Mesothelial cell of epicardium (in vitro differentiated cells): ENCODE measurements around the gene ARHGAP6. TPM values are rescaled to one million over a fixed set of nuclear protein-coding genes. Genes with fewer than 3 reads are reported as not detected.

Experiments
- DNase-seq, 2 experiments: peaks; one replicate each; pipeline ENCODE4 v3.0.0; 2021; ENCODE audit warnings: low spot score in 2 of 2; ENCODE audit not compliant: unreplicated experiment in 2 of 2
- H3K27ac Mint-ChIP-seq: 2 replicates; pipeline ENCODE4 v1.8.0; 2021; ENCODE audit warnings: mixed read lengths
- H3K27me3 Mint-ChIP-seq: 2 replicates; pipeline ENCODE4 v1.8.0; 2021; ENCODE audit warnings: low read depth, mixed read lengths
- H3K36me3 Mint-ChIP-seq: 2 replicates; pipeline ENCODE4 v1.8.0; 2021; ENCODE audit warnings: mixed read lengths
- H3K4me1 Mint-ChIP-seq: 2 replicates; pipeline ENCODE4 v1.8.0; 2021; ENCODE audit warnings: mixed read lengths
- H3K4me3 Mint-ChIP-seq: 2 replicates; pipeline ENCODE4 v1.8.0; 2021; ENCODE audit warnings: mild to moderate bottlenecking, moderate library complexity, mixed read lengths
- H3K9me3 Mint-ChIP-seq: 2 replicates; pipeline ENCODE4 v1.8.0; 2021; ENCODE audit warnings: mixed read lengths
- total RNA-seq: library from RNA; stranded (reverse); gene quantifications from 3 replicates; pipeline ENCODE4 v1.2.1, GENCODE V29; 2021
- TF ChIP-seq, protein P1 (sequence below): fragments of 200-600 bp; sonication (generic); IDR thresholded peaks from one replicate; pipeline ENCODE4 v1.5.0; 2021; ENCODE audit warnings: antibody characterized with exemption; ENCODE audit not compliant: unreplicated experiment

ARHGAP6 gene
- total RNA-seq, 1 donor from 2014 or later = 5.3 TPM

DNA sequence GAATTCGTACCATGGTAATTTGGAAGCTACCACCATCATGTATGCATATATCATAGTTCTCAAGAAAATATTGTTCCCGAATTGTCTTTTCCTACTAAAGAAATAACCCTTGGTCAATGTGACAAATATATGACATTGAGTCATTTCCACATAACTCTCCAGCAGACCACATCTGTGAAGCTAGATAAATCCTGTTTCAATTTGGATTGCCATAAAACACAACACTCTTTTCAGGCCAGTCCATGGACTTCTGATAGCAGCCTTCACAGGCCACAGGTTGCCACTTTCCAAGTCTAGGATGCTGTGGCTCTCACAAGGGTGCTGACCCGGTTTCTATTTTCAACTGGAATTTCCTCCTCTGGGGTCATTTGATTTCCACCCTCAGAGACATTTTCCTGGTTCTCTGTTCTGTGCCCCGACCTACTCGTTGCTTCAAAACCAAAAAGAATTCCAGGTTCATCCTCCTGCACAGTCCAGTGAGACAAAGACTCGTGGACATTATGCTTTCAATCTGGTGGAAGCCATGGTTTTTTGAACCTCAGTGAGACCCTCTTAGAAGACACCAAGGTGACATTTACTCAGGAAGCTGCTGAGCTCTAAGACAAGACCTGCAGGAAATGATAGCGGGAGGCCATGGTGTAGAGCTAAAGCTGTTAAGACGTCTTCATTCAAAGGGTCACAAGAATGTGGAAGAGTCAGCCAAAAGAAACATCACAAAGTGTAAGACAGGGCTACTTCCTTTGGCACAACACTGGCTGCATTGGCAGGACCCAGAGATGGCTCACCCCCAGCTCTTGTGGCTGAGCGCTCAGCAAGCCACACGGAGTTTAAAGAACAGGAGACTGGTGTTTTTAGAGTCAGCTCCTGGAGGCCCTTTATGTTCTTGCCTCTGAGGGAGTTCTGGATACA lies 252.8 kb downstream of the ARHGAP6 start:
- peaks cover 27% of the 10 kb centered on the region for H3K9me3 Mint-ChIP-seq
- TF ChIP-seq, protein P1, sequence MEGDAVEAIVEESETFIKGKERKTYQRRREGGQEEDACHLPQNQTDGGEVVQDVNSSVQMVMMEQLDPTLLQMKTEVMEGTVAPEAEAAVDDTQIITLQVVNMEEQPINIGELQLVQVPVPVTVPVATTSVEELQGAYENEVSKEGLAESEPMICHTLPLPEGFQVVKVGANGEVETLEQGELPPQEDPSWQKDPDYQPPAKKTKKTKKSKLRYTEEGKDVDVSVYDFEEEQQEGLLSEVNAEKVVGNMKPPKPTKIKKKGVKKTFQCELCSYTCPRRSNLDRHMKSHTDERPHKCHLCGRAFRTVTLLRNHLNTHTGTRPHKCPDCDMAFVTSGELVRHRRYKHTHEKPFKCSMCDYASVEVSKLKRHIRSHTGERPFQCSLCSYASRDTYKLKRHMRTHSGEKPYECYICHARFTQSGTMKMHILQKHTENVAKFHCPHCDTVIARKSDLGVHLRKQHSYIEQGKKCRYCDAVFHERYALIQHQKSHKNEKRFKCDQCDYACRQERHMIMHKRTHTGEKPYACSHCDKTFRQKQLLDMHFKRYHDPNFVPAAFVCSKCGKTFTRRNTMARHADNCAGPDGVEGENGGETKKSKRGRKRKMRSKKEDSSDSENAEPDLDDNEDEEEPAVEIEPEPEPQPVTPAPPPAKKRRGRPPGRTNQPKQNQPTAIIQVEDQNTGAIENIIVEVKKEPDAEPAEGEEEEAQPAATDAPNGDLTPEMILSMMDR = no peak
- peaks cover 1% of the 10 kb centered on the region for H3K4me1 Mint-ChIP-seq
- no peak overlapping the region for H3K27ac Mint-ChIP-seq
- no peak for DNase-seq
- H3K27me3 Mint-ChIP-seq = no peaks in the 10 kb centered on the region
- H3K36me3 Mint-ChIP-seq = no peaks in the 10 kb centered on the region
- H3K4me3 Mint-ChIP-seq = no peak overlapping the region

DNA sequence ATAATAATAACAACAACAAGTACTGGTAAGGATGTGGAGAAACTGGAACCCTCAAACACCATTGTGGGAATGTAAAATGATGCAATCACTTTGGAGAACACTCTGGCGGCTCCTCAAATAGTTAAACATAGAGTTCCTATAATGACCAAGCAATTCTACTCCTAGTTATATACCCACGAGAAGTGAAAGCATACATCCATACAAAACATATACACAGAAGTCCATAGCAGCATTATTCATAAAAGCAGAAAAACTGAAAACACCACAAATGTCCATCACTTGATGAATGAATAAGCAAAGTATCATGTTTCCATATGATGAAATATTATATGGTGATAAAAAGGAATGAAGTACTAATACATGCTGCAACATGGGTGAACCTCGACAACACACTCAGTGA lies 255.8 kb downstream of the ARHGAP6 start:
- Mint-ChIP-seq H3K4me3 (no peak overlapping the region), H3K36me3 (no peaks in the 10 kb centered on the region), H3K9me3 (peaks cover 41% of the 10 kb centered on the region), H3K27me3 (no peaks in the 10 kb centered on the region), H3K27ac (no peak overlapping the region), H3K4me1 (peaks cover 7% of the 10 kb centered on the region)
- no peak for DNase-seq
- TF ChIP-seq, protein P1 = no peak

DNA sequence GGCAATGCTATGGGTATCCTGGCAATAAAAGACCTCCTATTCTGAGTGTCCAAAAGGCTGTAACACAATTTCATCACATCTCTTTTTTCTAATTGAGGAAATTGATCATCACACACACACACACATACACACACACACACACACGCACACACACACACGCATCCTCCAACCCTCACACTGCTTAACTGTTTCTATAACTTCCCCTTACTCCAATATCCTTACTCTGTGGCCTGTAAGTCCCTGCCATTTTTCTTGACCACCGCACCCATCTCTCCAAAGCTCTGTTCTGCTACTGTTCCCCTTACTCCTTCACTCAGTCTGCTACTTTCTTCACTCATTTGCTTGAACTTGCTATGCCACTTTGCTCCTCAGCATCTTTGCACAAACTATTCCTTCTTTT lies 256.9 kb downstream of the ARHGAP6 start:
- Mint-ChIP-seq H3K9me3 (peaks cover 38% of the 10 kb centered on the region), H3K27me3 (no peaks in the 10 kb centered on the region), H3K27ac (no peak overlapping the region), H3K4me1 (peaks cover 9% of the 10 kb centered on the region), H3K36me3 (no peaks in the 10 kb centered on the region), H3K4me3 (no peak overlapping the region)
- TF ChIP-seq, protein P1 = no peak
- DNase-seq = no peak

DNA sequence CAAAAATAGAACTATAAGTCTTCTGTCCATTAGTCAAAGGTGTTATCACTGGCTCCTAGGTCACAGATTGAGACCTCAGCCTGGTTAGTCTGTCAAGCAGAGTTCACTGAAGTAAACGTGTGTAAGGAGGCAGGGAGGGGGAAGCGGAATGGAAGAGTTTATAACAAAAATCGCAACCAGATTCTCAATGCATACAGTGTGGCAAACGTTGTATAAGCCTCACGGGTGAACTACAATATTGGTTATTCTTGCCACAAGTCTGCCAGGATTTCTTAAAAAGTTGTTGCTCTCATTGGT lies 257.7 kb downstream of the ARHGAP6 start:
- peaks cover 9% of the 10 kb centered on the region for H3K4me1 Mint-ChIP-seq
- no peaks in the 10 kb centered on the region for H3K27me3 Mint-ChIP-seq
- peak overlapping the region; percentile 30 for H3K27ac Mint-ChIP-seq
- no peak for DNase-seq
- no peaks in the 10 kb centered on the region for H3K36me3 Mint-ChIP-seq
- TF ChIP-seq, protein P1 = no peak
- H3K4me3 Mint-ChIP-seq = no peak overlapping the region
- peaks cover 37% of the 10 kb centered on the region for H3K9me3 Mint-ChIP-seq

DNA sequence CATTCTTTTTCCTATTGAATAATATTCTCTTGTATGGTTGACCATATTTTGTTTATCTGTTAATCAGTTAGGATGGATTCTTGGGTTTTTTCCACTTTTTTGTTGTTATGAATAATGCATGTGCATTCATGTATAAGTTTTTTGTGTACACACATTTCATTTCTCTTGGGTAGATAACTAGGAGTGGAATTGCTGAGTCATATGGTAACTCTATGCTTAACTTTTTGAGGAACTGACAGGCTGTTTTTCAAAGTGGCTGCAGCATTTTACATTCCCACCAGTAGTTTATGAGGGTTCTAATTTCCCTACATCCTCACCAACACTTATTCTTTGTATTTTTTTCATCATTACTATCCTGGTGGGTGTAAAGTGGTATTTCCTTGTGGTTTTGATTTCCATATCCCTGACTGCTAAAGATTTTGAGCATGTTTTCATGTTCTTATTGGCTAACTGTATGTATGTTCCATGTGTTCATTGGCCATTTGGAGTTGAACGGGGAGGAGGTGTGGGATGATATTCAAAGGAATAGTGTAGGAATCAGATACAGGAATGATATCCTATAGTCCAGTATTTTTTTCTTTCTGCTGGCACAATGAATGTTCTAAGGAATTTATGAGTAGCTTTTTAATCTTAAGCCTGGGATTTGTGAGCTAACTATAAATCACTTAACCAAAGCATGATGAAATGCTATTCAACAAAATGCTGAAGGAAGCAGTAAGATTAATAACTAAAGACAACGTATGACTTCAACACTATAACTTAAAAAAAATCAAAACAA lies 258.2 kb downstream of the ARHGAP6 start:
- H3K36me3 Mint-ChIP-seq = no peaks in the 10 kb centered on the region
- no peak for DNase-seq
- H3K27ac Mint-ChIP-seq = no peak overlapping the region
- no peak overlapping the region for H3K4me3 Mint-ChIP-seq
- peaks cover 37% of the 10 kb centered on the region for H3K9me3 Mint-ChIP-seq
- TF ChIP-seq, protein P1 = no peak
- no peaks in the 10 kb centered on the region for H3K27me3 Mint-ChIP-seq
- H3K4me1 Mint-ChIP-seq = peaks cover 9% of the 10 kb centered on the region
